HG02973 (cell line): ENCODE results near the gene ZBTB16.

Experiments used
- ATAC-seq: cut with Tn5 transposase; IDR thresholded peaks from one replicate; pipeline ENCODE4 v1.9.1; 2021; ENCODE audit warnings: moderate library complexity; ENCODE audit not compliant: unreplicated experiment

The ZBTB16 gene

DNA sequence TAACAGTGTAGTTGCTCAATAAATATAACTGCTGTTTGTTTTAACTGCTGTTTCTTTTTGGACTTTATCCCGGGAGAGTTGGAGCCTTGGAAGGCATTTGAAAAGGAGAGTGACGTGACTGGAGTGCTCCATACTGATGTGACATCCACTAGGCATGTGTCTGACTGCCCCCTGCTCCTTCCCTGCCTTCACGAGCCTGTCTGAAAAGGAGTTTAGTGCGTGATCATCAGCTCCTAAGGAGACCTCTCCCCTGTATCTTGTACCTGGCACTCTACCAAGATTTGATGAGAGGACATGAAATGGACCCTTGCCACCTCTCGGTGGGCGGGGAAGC, 22.9 kb downstream of the ZBTB16 start:
- ATAC-seq, result no peak

DNA sequence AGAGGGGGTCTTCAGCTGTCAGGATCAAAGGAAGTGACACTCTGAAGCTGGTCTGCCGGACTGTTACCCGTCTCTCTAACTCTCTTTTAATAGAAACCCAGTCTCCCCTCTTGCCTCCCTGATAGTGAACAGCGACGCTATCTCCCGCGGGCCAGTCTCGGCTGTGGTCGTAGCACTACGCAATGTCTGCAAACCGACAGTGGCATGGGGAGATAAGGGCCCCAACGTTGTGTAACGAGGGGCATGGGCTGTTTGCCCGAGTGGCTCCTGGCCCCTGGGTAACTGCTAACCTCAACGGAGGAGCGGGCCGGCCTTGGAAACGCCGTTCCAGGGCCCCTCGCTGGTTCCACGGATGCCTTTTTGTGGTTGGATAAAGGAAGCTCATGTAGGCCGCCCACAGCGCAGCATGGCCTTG, 23.3 kb downstream of the ZBTB16 start:
- ATAC-seq, result no peak

- ATAC-seq, result no peak
Observed at GRCh38 chr11:114083391-114084252, 24.1 kb downstream of the ZBTB16 start.

- no peak for ATAC-seq
Observed at GRCh38 chr11:114084414-114084813, 24.9 kb downstream of the ZBTB16 start.

DNA sequence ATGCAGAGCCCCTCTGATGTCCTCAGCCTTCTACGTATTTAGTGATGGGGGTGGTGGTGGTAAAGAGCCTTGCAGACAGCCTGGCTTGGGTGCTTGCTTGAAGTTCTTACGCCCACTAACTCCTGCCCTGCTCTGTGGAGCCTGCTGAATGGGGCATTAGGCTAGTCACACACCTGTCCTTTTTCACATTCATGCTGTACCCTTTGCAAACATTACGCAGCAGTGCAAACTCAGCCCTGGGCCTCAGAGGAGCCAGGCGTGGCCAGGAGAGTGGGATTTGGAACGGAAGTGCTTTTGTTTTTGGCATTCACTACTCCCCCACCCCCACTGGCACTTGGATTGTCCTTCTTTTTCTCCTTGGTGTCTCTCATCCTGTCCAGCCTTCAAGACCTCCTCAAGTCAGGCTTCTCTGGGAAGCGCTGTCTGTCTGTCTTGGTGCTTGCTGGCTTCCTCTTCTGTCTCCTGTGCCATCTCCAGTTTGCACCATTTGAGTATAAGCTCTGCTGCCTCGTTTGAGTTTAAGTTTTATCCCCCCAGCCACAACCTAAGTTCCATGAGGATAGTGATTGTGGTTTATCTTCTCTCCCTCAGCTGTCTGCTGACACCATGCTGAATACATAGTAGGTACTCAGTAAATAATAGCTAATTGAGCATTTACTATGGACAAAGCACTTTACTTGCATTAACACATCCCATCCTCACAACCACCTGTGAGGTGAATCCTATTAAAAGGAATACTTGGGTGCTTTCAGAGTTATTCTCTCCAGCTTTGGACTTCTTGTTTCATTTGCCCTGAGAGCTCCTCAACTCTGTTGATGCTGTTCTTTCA, 26.7 kb downstream of the ZBTB16 start:
- no peak for ATAC-seq

DNA sequence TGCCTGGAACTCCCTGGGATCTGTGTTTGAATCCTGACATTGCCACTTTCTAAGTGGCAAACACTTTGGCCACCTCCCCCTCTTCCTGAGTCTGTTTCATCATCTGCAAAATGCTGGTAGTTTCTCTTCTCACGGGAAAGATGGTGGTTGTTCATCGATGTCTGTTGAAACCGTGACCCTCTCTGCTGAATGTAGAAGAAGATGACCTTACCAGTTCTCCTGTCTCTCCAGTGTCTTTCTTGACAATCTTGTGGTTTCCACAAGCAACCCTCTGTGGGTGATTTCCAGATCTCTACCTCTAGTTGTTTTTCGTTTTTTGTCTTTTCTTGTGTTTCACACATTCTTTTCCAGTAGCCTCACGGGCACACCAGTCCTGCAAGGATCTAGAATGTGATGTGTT, 27.5 kb downstream of the ZBTB16 start:
- no peak for ATAC-seq

DNA sequence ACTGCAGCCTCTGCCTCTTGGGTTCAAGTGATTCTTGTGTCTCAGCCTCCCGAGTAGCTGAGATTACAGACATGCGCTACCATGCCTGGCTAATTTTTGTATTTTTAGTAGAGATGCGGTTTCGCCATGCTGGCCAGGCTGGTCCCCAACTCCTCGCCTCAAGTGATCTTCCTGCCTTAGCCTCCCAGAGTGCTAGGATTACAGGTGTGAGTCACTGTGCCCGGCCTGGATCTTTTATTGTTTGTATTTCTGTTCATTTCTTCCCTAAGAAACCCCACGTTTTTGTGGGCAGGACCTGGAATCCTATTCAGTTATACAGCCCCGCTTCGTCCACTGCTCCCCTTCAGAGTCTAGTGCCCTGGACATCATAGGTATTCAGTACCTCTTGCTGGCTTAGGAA, 28.7 kb downstream of the ZBTB16 start:
- ATAC-seq, result no peak

DNA sequence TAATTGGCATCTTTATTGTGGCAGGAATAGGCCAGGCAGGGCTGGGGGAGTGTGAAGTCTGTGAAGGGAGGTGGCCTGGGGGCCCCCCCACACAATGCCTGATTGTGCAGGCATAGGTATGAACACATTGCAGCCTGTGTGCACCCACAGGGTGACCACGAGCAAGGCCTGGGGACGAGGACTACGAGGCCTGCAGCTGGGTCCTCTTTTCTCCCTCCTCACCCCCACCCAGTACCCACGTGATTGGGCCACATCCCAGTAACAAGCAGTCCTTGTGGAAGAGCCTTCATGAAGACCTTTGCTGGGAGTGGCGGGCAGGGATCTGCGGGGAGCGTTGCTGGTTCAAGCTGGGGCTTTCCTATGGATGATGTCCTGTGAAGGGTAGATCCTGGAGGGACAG, 29.3 kb downstream of the ZBTB16 start:
- no peak for ATAC-seq

DNA sequence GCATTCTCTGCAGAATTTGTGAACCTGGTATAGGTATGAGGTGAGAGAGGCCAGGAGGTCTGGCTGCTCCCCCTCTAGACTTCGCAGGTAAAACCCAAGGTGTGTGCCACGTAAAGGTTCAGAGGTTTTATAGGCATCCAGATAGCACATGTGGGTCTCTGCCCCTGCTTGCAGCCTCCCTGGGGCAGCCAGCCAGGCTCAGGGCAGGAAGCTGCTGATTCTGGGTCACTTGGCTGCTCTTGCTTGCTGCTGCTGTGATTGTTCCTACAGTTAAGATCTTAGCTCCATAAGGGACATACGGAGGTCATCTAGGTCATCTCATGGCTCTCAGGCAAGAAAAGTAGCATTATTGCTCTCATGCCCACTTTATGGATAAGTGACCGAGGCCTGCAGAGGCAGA, 30.2 kb downstream of the ZBTB16 start:
- ATAC-seq, result no peak

- no peak for ATAC-seq
Observed at GRCh38 chr11:114090225-114090910, 30.9 kb downstream of the ZBTB16 start.

- ATAC-seq, result no peak
Observed at GRCh38 chr11:114090976-114091375, 31.5 kb downstream of the ZBTB16 start.

- ATAC-seq, result no peak
Observed at GRCh38 chr11:114091516-114092397, 32.2 kb downstream of the ZBTB16 start.

DNA sequence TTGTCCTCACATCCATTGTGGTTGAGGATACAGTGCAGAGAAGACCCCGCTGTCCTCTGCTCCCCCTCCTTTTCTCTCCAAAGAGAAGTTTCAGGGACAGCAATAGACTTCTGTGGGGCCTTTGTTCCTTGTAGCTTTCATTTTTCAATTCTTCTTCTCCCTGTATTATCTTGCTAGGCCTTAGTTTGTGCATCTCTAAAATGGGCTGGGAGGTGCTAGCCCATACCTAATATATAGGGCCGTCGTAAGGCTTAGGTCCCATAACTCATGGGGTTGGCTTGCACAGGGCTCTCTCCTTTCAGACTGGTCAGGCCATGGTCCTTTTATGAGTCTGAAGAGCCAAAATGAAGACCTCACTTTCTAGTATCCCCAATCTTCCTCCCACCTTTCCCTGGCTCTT, 33.0 kb downstream of the ZBTB16 start:
- ATAC-seq, result no peak

DNA sequence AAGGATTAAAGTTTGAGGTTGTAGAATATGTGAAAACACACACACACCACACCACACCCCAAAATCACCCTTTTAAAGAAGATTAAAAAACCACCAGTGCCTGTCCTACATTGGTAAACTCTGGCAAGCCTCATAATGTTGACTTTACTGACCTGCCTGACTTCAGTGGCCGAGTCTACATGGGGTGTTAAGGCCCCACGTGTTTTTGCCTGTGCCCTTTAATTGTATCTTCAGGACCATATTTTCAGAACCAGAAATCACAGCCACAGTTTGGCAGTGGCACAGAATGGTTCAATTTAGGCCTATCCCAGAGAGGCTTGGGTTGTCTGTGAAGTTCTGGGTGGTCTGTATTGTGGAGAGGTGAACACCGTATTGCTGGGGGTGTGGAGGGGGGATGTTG, 33.4 kb downstream of the ZBTB16 start:
- ATAC-seq, result no peak

GRCh38 chr11:114094516-114094915, 35.0 kb downstream of the ZBTB16 start:
- no peak for ATAC-seq

DNA sequence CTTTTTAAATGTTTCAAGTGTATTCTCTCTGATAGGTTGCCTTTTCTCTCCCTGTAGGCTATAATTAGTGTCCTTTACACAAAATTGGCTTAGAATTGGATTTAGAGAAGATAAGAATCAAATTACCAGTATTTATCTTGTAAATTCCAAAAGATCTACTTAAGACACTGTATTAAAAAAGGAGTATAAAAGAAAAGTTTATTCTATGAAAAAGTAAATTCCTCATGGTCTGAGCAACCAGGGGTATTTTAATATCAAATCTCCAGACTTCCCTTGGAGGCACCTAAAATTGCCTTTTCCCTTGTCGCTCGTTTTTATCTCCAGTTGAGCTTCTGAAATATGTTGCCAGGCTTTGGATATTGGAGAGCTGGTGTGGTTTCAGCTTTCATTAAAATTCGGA, 36.4 kb downstream of the ZBTB16 start:
- no peak for ATAC-seq

DNA sequence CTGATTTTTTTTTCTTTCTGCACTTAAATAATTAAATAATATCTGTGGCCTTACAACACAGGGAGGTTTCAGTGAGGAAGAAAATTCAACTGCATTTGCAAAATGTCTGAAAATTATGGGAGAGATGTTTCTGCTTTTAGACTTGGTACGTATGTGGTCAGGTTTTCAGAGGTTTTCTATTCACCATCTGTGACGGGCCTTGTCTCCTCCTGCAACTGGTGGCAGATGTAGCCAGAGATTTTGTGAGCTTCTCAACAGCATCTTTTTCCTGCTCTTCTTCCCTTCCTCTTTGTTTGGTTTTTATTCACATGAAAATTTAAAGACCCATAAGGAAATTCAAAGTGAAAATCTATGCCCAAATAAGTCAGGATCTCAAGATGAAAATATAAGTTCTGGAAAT, 38.3 kb downstream of the ZBTB16 start:
- no peak for ATAC-seq

GRCh38 chr11:114098927-114099326, 39.4 kb downstream of the ZBTB16 start:
- ATAC-seq, result no peak

DNA sequence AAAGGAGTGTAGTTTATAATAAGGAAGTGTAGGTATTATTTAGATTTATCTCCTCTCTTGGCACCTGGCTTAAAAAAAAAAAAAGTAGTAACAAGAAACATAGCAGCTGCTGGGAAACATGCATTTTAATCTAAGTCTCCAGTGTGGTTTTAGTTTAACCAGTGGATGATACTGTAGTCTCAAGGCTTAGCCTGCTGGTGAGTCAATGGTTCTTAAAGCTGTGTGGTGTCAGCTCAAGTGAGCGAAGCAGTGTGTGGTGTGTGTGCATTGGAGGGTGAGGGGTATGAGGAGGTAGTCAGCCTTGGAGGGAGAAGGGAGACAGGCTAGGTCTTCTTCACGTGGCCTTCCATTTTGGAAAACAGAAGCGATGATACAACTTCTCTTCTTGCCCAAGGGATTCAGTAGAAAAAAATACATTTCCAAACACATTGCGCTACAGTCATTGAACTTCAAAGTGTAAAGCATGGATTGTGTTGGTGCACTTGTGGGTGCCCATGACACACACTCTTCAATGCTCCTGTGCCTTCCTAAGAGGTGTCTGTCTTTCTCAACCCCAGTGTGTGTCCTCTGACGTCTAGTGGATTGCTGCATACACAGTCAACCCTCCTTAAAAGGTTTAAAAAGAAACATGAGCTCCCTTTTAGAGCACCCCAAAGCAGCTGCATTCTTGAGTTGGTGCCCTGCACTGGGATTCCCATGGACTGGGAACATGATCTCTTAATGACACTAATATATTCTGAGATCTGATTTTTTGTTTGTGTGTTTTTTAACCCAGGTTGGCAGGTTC, 40.1 kb downstream of the ZBTB16 start:
- no peak for ATAC-seq
